Heart left ventricle (tissue), 16 donors: Measurements from ENCODE around the gene CD177. TPM values are rescaled to one million over a fixed set of nuclear protein-coding genes. Genes with fewer than 3 reads are reported as not detected.

Source experiments
- ATAC-seq, 4 donors: fragments of 200-7000 bp; cut with Tn5 transposase; one replicate each; pipeline ENCODE4 v1.9.1; 2020 to 2022; ENCODE audit warnings: moderate library complexity in 4 of 4, mild to moderate bottlenecking in 3 of 4, moderate number of reproducible peaks in 1 of 4
- DNase-seq, 5 donors: peaks; one replicate each; pipeline ENCODE4 v3.0.0-alpha.2; 2020
- H3K27ac ChIP-seq, 12 donors: fragments of 200-600 bp; sonication (generic) in 4 of 12; one replicate each; pipeline versions ENCODE4 v1.5.0 to v1.8.0; 2016 to 2022; ENCODE audit warnings: mild to moderate bottlenecking in 2 of 12
- H3K27me3 ChIP-seq, 9 donors: fragments of 200-600 bp; sonication (generic) in 2 of 9; one replicate each; pipeline versions ENCODE4 v1.5.1 to v1.8.0; 2016 to 2022; ENCODE audit warnings: mild to moderate bottlenecking in 3 of 9
- H3K36me3 ChIP-seq, 9 donors: fragments of 200-600 bp; sonication (generic) in 2 of 9; one replicate each; pipeline versions ENCODE4 v1.5.0 to v1.8.0; 2018 to 2022; ENCODE audit warnings: mild to moderate bottlenecking in 2 of 9
- H3K4me1 ChIP-seq, 12 donors: fragments of 200-600 bp; sonication (generic) in 4 of 12; one replicate each; pipeline versions ENCODE4 v1.5.0 to v1.8.0; 2016 to 2022; ENCODE audit warnings: mild to moderate bottlenecking in 3 of 12
- H3K4me3 ChIP-seq, 12 donors: fragments of 200-600 bp; sonication (generic) in 4 of 12; one replicate each; pipeline versions ENCODE4 v1.5.0 to v1.8.0; 2017 to 2022; ENCODE audit warnings: mild to moderate bottlenecking in 9 of 12, moderate library complexity in 4 of 12
- H3K9me3 ChIP-seq, 12 donors: fragments of 200-600 bp; sonication (generic) in 4 of 12; one replicate each; pipeline versions ENCODE4 v1.5.0 to v1.8.0; 2016 to 2022; ENCODE audit warnings: mild to moderate bottlenecking in 1 of 12
- POLR2A ChIP-seq, 2 donors: fragments of 450-650 bp; IDR thresholded peaks; one replicate each; pipeline ENCODE4 v1.6.1; 2017; ENCODE audit warnings: antibody characterized with exemption in 2 of 2, mild to moderate bottlenecking in 2 of 2, moderate library complexity in 2 of 2
- WGBS, 4 donors: extraction: QIAGEN DNeasy Blood & Tissue Kit in 2 of 4; methylation state at CpG; one replicate each; pipeline versions ENCODE4 v1.1.5 to v1.1.7; 2013 to 2018; 5-methylcytosine and 5-hydroxymethylcytosine counted together
- intact Hi-C, 10 donors: fragments of 100-400 bp; cut with DNase I; formaldehyde crosslinking; loops; one replicate each; pipeline versions ENCODE4 v1.11.1 to v1.14.2; 2022
- polyA plus RNA-seq, 2 donors: library from polyadenylated mRNA; stranded (reverse); fragments of 200-250 nt; gene quantifications; one replicate each; pipeline ENCODE4 v1.2.3, GENCODE V29; 2013
- total RNA-seq, 9 donors: library from RNA; depleted of rRNA in 2 of 9; stranded (reverse); fragments of >200 nt in 2 of 9; fragmentation: NEBNext Ultra II Directional in 3 of 9; extraction: Animal tissue kit (Norgen Biotek cat#: 25700) in 3 of 9; gene quantifications; one replicate each; pipeline versions ENCODE4 v1.1.0 to v1.2.4, GENCODE V29; 2016 to 2023
- TF ChIP-seq, protein P1 (sequence below), 12 donors: fragments of 200-600 bp; sonication (generic) in 4 of 12; IDR thresholded peaks; one replicate each; pipeline versions ENCODE4 v1.5.0 to v1.8.0; 2018 to 2022; ENCODE audit warnings: antibody characterized with exemption in 12 of 12, mild to moderate bottlenecking in 5 of 12
- donor health status: ischemic (EF 13 %, LVEDD 7.1; RV severe dilation, severe dysfunction).
- donor health status: healthy with polysubstance abuse.
- donor health status: DM: no; HTN: yes; CAD: no.
- donor health status: DM: no; HTN: no; CAD: no.
- donor health status: ischemic (EF 25% LVEDD 6.9; RV normal size, moderate dysfunction).
- donor health status: ischemic (EF 25% LVEDD 5.7; RV mildly dilated, moderate dysfunction).
- donor health status: healthy.
- donor health status: DM: yes; HTN: yes; CAD: no.
- donor health status: ischemic (EF 35%, LVEDD 5.7; RV mildly dilated, moderate dysfunction).
- donor health status: nonischemic (EF 11% LVEDD 7.7; RV severe dilation, severe dysfunction).
- donor health status: DM: yes; HTN: yes; CAD: no.
- donor health status: PGD.
- donor health status: ischemic (EF 29% LVEDD 5.4; RV normal size, mild dysfunction).
- donor health status: nonischemic (EF 23%, LVEDD 6.1; RV moderate dilation, normal function).

CD177 gene
- total and polyA plus RNA-seq, 11 donors, result 0.14 to 6.4 (median 0.53) TPM; not detected in 3

- H3K4me1 ChIP-seq, result no peaks in the 10 kb centered on the region
- H3K36me3 ChIP-seq, result no peaks in the 10 kb centered on the region
- H3K4me3 ChIP-seq, result no peak overlapping the region
- H3K27me3 ChIP-seq, result peaks cover 0 to 18% (median 0%) of the 10 kb centered on the region in 9 donors
- ATAC-seq, result no peak
- H3K9me3 ChIP-seq, result no peaks in the 10 kb centered on the region
- intact Hi-C loops, result no loop called here
- no peak for DNase-seq
- TF ChIP-seq POLR2A (IDR thresholded peaks at IDR 0.05), result no peak
- TF ChIP-seq, protein P1, sequence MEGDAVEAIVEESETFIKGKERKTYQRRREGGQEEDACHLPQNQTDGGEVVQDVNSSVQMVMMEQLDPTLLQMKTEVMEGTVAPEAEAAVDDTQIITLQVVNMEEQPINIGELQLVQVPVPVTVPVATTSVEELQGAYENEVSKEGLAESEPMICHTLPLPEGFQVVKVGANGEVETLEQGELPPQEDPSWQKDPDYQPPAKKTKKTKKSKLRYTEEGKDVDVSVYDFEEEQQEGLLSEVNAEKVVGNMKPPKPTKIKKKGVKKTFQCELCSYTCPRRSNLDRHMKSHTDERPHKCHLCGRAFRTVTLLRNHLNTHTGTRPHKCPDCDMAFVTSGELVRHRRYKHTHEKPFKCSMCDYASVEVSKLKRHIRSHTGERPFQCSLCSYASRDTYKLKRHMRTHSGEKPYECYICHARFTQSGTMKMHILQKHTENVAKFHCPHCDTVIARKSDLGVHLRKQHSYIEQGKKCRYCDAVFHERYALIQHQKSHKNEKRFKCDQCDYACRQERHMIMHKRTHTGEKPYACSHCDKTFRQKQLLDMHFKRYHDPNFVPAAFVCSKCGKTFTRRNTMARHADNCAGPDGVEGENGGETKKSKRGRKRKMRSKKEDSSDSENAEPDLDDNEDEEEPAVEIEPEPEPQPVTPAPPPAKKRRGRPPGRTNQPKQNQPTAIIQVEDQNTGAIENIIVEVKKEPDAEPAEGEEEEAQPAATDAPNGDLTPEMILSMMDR (IDR thresholded peaks at IDR 0.05), result no peak
- 56 to 76% (median 65%) methylated on average over 3 to 4 of the region's 4 CpGs for WGBS, 4 donors
- no peak overlapping the region for H3K27ac ChIP-seq
These were observed 44.0 kb upstream of the CD177 start for GRCh38 chr19:43309466-43309865.

DNA sequence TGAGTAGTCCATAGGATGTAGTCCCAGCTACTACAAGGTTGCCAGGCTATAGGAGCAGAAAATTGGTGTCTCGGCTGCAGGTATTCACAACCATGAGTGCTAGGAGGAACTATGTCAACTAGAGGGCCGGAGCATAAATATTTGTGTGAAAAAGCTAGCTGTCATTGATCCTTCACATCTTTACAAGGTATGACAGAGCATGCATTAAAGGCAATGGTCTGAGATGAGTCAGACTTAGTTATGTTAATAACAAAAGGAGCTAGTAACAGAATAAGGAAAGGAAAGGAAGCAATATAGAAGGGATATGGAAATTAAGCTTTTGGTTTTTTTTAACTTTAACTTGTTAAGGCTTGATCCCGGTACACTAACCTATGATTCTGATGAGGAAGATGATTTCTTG lies 43.3 kb upstream of the CD177 start:
- H3K27me3 ChIP-seq, result peaks cover 0 to 16% (median 0%) of the 10 kb centered on the region in 9 donors
- H3K27ac ChIP-seq, result no peak overlapping the region
- intact Hi-C loops, result no loop called here
- no peak for DNase-seq
- TF ChIP-seq, protein P1 (IDR thresholded peaks at IDR 0.05), result no peak
- TF ChIP-seq POLR2A (IDR thresholded peaks at IDR 0.05), result no peak
- H3K4me1 ChIP-seq, result no peaks in the 10 kb centered on the region
- H3K9me3 ChIP-seq, result no peaks in the 10 kb centered on the region
- H3K4me3 ChIP-seq, result no peak overlapping the region
- ATAC-seq, result no peak
- WGBS, 4 donors, result 80 to 85% (median 84%) methylated on average over 3 of the region's 3 CpGs
- no peaks in the 10 kb centered on the region for H3K36me3 ChIP-seq

- ATAC-seq (no peak), DNase-seq (no peak)
- TF ChIP-seq POLR2A (IDR thresholded peaks at IDR 0.05), result no peak
- TF ChIP-seq, protein P1 (IDR thresholded peaks at IDR 0.05), result no peak
- no peak overlapping the region for H3K4me3 ChIP-seq
- H3K4me1 ChIP-seq, result no peaks in the 10 kb centered on the region
- H3K9me3 ChIP-seq, result no peaks in the 10 kb centered on the region
- 75 to 81% (median 76%) methylated on average over 6 of the region's 6 CpGs for whole genome bisulfite sequencing, 4 donors
- H3K27ac ChIP-seq, result no peak overlapping the region
- no peaks in the 10 kb centered on the region for H3K36me3 ChIP-seq
- intact Hi-C loops, result no loop called here
- peaks cover 0 to 14% (median 0%) of the 10 kb centered on the region in 9 donors for H3K27me3 ChIP-seq
These were observed 42.2 kb upstream of the CD177 start for GRCh38 chr19:43311256-43311655.

- WGBS, 4 donors, result 59 to 77% (median 71%) methylated on average over 2 of the region's 2 CpGs
- intact Hi-C loops, result no loop called here
- Histone ChIP-seq H3K27ac (no peak overlapping the region), H3K4me1 (no peaks in the 10 kb centered on the region), H3K27me3 (peaks cover 0 to 14% (median 0%) of the 10 kb centered on the region in 9 donors), H3K4me3 (no peak overlapping the region), H3K36me3 (no peaks in the 10 kb centered on the region), H3K9me3 (no peaks in the 10 kb centered on the region)
- no peak for TF ChIP-seq POLR2A (IDR thresholded peaks at IDR 0.05)
- TF ChIP-seq, protein P1 (IDR thresholded peaks at IDR 0.05), result no peak
- DNase-seq (no peak), ATAC-seq (no peak)
These were observed 41.8 kb upstream of the CD177 start for GRCh38 chr19:43311706-43312105.
